NCI-H345 treated with DMSO at 0.1 percent for 48 hours (cell line): ENCODE data around the gene RNF166.
"Not testable (repeated sequence)": the region's sequence is repeated elsewhere in the genome, so short reads cannot be mapped to it uniquely, and the experiment has no call there.

ENCODE experiments used
- DNase-seq: peaks from one replicate; lab custom pipeline; 2025; ENCODE audit not compliant: unreplicated experiment; lab: John Stamatoyannopoulos, UW

The RNF166 gene

DNA sequence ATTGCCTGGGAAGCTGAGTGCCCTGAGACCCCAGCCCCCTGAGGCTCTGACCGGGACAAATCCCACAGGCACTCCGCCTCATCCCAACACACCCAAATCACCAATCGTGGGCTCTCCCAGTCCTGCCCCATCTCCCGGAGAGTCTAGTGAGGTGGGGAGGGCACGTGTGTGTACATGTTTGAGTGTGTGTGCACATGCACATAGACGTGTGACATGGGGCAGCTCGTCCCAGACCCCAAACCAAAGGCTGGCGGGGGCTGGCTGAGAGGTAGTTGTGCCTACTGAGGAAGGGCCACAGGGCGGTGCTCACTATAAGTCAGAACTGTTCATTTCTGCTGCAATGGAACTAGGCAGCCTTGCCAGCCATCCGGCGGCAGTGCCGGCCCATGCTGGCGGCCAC, 28.5 kb downstream of the RNF166 start:
- DNase-seq = no peak

DNA sequence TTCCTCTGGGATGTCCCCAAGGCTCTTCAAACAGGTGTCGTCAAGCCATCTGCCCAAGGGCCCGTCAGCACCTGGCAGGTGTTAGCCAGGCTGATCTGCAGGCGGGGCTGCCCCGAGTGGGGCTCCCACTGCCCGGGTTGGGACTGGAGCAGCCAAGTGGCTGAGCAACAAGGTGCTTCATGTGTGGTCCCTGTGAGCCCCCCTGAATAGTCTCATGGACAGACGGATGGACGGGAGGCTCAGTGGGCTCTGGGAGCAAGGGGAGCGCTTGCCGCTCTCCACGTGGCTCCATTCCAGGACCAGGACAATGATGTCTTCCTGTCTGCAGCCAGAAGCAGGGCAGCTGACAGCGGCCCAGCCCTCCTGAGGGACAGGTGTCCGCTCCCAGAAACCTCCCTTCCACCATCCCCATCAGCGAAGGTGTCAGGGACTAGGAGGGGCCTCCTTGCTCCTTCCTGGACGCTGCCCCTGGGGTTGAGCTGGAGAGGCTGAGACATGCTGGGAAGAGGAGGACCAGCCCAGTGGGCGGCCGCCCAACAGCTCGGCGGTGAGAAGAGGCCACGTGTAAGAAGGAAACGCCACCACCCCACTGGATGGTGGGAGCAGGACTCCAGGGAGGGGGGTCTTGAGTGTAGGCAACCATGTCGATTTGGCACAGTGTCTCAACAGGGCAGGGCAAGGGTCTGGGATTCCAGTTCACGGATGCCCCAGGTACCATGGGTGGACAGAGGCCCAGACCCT, 29.5 kb downstream of the RNF166 start:
- DNase-seq = no peak

DNA sequence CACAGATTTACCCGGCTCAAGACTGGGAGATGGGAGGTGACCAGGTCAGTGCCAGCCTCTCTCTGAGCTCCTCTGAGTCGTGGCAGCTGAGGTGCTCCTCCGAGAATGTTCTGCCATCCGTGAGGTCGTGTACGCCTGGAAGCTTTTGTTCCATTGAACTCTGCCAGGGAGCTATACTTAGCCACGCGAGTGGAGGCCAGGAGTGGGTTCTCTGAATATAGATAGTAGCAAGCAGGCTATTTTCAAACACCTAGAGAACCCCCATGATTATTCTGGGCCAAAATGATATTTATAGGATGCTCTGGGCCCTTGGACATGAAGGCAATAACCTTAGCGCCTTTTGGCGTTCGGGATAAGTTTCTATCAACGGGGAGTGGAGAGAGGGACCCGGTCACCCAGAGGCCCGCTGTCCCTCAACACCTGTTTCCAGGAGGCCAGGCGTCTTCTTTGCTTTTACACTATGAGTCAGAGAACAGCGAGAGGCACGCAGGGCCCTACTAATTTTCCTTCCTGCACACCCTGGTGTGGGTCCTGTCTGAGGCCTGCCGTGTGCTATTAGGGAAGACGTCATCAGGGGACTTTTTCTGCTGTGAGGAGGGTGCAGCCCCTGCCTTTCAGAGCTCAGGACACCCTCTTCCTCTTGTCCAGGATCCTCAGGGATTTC, 32.4 kb downstream of the RNF166 start:
- no peak for DNase-seq

DNA sequence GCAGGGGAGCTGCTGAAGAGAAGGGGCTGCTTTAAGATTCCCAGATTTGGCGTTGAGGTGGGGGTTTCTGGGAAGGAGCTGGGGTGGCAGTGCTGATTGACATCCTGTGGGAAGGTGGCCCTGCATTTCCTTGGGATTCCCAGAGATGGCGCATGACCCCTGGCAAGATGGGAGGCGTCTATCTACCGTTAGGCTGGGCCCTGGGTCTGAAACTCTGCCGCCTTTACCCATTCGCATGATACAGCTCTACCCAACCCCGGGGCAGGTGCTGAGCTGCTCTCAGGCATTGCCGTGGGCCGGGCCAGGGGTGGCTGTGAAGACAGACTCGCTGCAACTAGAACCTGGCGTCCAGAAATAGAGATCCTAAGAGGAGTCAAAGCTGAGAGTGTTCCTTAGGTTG, 33.4 kb downstream of the RNF166 start:
- no peak for DNase-seq

DNA sequence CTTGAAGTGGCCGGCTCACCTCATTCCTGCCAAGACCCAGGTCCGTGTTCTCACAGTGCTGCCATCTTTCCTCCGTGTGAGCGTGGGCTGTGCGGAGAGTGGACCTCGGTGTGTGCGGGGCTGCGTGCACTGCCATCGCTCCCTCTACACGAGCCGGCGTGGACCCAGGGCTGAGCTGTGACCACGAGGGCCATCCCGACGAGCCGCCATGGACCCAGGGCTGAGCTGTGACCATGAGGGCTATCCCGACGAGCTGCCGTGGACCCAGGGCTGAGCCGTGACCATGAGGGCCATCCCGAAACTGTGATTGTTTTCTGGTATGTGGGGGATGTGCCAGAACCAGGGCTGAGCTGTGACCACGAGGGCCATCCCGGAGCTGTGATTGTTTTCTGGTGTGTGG, 34.4 kb downstream of the RNF166 start:
- no peak for DNase-seq

DNA sequence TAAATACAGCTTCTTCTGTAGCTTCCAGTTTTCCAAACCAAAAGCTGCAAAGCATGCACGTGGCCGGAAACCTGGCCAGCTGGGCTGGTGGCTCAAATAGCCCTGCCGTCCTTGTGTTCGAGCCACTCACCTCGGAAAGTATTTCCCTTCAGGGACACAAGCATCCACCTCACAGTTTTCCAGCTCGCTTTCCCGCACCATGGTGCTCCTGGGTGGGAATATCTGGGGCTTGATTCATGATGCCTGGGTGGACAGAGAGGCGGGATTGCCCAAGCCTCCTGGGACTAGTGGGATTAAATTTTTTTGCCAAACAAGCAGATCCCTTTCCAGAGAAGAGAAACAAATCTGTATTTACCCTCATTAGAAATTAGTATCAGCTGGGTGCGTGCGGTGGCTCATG, 36.2 kb downstream of the RNF166 start:
- no peak for DNase-seq

DNA sequence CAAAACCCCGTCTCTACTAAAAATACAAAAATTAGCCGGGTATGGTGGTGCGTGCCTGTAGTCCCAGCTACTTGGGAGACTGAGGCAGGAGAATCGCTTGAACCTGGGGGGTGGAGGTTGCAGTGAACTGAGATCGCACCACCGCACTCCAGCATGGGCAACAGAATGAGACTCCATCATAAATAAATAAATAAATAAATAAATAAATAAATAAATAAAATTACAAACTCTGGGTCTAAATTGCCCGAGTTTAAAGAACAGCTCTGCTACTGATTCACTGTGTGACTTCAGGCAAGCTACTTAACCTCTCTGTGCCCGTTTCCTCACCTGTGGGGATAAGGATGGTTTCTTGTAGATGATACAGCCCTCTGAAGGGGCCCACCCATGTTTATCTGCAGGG, 36.7 kb downstream of the RNF166 start:
- DNase-seq = not testable (repeated sequence)

DNA sequence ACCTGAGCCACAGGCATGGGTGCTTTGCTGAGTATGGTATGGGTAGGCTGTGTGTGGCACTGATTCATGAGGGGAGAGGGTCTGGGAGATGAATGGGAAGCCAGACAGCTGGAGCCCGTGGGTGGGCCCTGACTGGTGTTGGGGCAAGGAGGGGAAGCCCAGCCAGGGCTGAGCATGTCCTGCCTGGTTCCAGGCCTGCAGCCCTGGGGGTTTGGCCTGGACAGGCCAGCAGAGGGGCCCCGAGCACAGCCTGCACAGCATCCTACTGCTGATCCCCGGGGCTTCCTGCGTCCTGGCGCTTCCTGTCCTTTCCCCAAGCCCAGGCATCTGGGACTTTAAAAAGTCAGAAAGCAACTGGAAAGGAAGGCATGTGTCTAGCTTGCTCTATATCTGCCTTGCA, 38.7 kb downstream of the RNF166 start:
- no peak for DNase-seq

DNA sequence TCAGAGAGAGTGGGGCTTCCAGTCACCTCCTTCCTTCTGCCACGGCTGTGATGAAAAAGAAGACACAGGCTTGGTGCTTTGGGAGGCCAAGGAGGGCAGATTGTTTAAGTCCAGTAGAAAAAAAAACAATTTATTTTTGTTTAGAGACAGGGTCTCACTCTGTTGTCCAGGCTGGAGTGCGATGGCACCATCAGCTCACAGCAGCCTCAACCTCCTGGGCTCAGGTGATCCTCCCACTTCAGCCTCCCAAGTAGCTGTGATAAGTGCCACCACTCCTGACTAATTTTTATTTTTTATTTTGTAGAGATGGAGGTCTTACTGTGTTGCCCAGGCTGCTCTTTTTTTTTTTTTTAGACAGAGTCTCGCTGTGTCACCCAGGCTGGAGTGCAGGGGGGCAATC, 40.6 kb downstream of the RNF166 start:
- DNase-seq = no peak

DNA sequence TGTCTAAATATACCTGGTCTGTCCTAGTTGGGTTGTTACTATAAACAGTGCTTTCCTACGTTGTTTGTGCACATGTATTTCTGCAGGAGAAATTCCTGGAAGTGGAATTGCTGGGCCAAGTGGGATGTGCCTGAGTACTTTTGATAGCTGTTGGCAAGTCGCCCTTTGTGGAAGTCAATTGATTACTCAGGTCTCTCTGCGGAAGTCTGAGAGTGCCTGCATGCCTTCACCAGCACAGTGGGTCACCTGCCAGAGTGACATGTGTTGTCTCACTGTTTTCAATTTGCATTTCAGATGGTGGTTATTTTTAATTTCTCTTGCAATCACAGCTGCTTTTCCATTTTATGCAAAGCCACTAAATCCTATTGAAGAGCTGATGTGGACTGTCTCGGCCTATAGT, 41.1 kb downstream of the RNF166 start:
- DNase-seq = no peak

DNA sequence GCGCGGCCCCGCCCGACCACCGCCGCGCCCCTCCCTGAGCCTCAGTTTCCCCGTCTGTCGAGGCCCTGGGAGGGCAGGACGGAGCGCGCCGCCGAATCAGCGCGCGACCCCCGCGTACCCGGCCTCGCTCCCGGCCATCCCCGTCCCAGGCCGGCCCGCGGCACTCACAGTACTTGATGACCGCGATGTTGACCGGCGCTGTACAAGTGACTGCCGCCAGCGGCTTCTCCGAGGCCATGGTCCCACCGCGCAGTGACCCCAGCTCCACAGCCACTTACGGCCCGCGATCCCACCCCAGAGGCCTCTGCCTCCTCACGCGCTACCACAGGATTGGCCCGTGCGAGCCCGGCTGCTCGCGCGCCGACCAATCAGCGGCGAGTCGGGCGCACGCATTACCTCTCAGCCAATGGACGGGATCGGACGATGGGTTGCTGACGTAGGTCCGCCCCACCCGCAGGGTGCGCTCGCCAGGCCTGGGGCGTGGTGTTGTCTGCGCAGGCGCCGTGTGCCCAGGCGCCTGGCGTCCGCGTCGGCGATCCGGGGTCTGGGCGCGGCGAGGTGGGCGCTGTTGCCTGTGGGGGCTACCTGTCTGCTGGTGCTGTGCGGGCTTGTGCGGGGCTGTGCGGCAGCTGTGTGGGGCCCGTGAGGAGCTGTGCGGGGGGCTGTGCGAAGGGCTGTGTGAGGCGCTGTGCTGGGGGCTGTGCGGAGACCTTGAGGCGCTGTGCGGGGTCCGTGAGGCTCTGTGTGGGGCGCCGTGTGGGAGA, 43.2 kb downstream of the RNF166 start, which contains the start of gene MVD:
Gene MVD, minus strand, starts transcription at position 249 of the 764 bp plus-strand sequence. Its CDS starts 11 bp downstream, at position 238.
- DNase-seq = peak; percentile 69

DNA sequence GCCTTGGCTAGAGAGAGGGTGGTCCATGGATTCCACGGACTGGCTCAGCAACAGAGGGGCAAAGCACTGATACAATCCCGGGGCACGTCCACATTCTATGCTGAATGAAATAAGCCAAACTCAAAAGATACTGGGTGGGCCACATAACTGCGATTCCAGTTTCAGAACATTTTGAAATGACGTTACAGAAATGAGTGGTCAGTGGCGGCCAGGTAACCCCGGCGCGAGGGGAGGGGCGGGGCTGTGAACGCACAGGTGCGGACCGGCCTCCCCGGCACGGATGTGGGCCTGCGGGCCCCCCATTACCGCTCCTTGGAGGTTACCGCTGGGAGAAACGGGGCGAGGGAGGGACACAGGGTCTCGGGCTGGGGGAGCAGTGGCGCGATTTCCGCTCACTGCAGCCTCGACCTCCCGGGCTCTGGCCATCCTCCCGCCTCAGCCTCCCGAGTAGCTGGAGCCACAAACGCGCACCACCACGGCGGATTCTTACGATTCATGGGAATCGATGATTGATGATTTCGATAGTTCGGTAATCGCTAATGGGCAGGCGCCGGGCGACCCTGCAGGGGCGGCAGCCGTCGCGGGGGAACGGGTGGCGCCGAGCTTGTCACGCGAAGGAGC, 43.9 kb downstream of the RNF166 start:
- DNase-seq = no peak

DNA sequence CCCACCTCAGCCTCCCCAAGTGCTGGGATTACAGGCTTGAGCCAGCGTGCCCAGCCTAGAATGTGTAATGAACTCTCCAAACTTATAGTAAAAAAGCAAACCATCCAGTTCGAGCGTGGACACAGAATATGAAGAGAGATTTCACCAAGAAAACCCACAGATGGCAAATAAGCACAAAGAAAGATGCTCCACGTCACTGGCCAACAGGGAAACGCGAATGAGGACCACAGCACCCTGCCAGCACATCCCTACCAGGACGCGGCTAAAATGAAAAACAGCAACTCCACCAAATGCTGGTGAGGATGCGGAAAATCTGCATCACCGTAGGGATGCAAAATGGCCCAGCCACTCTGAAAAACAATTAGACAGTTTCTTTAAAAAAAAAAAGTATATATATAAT, 44.7 kb downstream of the RNF166 start:
- DNase-seq = no peak

DNA sequence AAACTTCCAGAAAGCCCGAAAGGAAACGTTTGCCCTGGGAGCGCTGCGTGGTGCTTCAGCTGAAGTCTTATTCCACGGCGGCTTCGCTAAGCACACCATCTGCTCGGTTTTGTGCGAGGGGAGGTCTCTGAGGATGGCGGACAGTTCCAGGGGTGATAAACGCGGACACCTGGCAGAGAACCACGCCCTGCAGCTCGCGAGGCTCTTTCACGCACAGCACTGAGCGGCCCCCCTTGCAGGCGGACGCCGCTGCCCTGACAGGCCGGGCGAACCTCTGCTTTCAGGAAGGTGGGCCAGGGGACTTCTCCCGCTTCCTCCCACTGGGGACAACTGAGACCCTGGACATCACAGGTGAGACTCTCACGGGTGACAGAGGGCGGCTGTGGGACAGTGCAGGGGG, 47.0 kb downstream of the RNF166 start:
- DNase-seq = no peak

DNA sequence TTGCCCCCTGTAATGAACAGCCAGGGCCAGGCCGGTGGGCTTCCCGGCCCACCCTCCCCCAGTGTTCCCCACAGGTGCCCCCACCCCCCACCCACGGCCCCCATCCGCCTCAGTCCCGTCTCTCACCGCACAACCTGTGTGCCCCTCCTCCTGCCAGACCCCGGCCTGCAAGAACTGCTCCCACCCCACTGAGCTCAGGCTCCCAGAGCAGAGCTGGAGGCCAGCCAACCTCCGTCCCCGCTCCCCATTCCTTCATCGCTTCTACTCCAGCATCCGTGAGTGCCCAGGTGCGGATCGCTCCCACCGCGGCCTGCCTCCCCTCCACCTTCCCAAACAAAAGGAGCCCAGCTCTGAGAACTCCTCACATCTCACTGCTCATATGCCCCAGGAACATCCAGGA, 47.5 kb downstream of the RNF166 start:
- DNase-seq = no peak

DNA sequence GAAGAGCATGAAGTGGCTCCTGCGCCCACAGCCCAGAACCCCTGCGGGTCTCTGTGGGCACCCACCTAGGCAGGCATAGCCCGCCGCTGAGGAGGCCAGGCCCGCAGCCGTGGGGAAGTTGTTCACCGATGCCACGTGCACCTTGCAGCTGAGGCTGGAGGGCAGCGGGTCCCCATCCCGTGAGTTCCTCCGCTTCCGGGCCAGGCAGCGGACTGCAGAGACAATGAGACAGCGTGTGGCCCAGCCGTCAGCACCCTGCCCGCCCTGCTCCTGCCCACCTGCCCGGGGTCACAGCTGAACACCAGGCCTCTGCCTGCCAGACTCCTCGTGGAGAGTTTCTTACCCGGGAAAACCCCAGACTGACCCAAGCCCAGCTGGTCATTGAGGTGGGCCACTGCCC, 48.8 kb downstream of the RNF166 start:
- no peak for DNase-seq

DNA sequence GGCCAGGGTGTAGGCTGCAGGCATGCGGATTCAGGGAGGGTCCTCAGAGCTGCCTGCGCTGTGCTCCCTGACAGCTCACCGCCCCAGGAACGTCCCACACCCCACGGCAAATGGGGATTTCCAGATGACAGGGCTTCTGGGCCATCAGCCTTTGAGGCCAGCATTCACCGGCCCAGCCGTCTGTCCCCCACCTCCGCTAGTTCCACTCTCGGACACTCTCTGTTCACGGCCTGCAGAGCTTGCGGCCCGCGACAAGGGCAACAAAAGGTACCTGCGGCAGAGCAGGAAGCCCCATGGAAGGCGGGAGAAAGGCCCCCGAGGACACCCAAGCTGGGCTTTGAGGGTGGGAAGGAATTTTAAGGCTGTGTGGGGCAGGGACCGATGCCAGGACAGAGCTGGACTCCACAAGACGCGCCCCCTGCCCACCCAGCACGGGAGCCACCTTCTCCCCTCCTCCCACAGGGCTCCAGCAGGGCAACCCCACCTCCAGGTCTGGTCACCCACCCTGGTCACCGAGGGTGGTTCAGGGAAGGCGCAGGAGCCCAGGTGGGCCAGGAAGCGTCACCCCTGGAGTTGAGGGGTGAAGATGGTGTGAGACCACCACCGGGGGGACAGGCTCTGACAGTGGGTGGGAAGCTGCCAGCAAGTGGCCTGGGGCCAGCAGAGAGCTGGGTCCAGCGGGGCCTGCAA, 49.8 kb downstream of the RNF166 start:
- DNase-seq = no peak

DNA sequence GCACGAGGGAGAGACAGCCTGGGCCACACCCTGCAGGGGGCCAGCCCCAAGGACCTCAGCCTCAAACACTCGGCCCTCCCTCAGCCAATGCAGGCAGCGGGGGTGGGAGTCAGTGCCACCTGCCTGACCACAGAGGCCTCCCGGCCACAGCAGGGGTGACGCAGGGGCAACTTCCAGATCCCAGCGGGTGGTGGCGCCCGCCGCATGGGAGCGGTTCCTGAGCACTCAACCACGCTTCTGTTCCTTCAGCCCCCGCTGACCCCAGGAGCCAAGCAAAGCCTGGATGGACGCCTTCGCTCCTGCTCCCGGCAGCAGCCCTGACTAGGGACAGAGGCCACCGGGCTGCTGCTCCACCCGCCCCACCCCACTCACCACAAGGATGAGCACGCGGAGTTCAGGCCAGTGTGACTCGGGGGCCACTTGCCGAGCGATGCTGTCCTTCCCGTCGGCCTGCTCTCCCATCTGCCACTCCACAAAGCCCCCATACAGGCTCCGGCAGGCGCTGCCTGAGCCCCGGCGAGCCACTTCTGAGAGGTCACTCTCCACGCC, 50.4 kb downstream of the RNF166 start:
- DNase-seq = no peak

DNA sequence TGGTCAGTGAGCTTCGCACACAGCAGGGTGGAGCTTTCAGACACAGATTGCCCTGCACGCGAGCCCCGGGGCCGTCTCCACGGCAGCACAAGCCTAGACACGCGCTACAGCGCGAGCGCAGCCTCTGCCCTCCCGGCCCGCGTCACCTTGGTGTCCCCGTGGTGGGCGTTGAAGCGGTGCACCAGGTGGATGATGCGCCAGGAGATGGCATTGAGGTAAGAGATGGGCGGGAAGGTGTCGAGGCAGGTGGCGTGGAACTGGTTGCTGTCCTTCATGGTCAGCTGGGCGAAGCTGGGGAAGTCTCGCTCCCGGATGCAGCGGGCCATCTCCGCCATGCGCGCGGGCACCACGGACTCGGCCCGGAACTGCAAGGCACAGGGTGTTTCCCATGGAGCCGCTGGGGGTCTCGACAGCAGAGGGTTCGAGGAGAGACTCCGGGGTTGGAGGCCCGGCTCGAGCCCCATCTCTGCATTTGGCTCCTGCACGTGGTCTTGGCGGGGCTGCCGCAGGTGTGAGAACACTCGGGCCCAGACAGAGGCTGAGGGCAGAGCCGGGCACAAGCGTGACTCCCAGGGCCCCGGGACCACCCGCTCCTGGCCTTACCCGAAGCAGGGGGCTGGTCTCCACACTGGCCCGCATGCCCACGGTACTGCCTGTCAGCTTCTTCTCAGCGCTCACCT, 51.0 kb downstream of the RNF166 start:
- no peak for DNase-seq

DNA sequence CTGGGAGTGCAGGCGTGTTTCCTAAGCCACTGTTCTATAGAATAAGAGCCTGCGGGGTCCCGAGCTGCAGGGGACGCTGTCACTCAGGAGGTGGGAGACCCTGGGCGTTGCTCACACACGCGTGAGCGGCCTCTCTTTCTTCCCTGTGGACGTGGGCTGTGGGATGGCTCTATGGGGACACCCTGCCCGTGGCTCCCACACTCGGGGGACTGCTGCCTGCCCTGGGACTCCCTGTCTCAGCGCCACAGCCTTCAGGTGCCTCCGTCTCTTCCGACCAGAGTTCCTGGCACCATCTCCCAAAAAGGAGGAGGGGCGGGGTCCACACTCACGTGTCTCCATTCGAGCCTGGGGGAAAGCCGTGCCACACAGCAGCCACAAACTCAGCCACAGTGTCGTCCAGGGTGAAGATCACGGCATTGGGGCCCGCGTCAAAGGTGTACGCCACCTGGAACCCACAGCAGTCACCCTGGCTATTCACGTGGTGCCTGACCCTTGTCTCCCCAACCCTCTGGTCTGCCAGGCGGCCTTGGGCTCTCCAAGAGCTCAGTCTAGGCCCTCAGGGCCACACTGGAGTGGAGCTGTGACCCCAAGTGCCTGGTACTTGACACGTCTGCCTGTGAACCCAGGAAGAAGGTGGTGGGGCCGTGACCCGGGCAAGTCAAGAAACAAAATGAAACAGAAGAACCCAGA, 51.7 kb downstream of the RNF166 start:
- no peak for DNase-seq
